NT2/D1 (cell line): ENCODE data around the gene NCAPG2.

ENCODE experiments used
- SUZ12 ChIP-seq: IDR thresholded peaks from 2 replicates; pipeline ENCODE4 v1.6.1; 2011; ENCODE audit not compliant: insufficient read length, insufficient read depth; ENCODE audit errors: extremely low read depth
- YY1 ChIP-seq: IDR thresholded peaks from 2 replicates; pipeline ENCODE4 v1.6.1; 2011; ENCODE audit not compliant: insufficient read length, insufficient read depth
- ZNF274 ChIP-seq: IDR thresholded peaks from 2 replicates; pipeline ENCODE4 v1.6.1; 2011; ENCODE audit warnings: mild to moderate bottlenecking, low read depth, low read length

DNA sequence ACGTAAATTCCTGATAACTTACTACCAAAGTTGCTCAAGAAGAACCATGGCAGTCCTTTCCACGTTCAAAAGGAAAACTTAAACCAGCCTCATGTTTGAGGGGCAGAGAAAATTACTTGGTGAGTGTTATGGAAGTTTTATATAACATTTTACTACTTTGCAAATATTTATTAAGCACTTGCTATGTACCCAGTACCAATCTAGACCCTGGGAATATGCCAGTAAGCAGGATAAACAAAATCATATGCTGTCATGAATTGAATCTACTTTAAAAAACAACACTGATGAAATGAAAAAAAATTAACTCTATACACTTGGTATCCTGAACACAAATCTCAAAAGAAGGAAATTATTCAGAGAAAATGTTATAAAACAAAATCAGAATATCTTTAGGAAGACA, 46.1 kb downstream of the NCAPG2 start:
- TF ChIP-seq YY1 (no peak), ZNF274 (no peak), SUZ12 (no peak)
